CD1c-positive myeloid dendritic cell (primary cell): Measurements from ENCODE around the gene DCAF17.
A peak's percentile ranks its signal among the peaks of the same experiment; 100 is the strongest.
"Not testable (repeated sequence)": the region's sequence is repeated elsewhere in the genome, so short reads cannot be mapped to it uniquely, and the experiment has no call there.

Experiments used
- DNase-seq: peaks from one replicate; pipeline ENCODE4 v3.0.0-alpha.2; 2016; ENCODE audit errors: extremely low spot score

Gene DCAF17

GRCh38 chr2:171410624-171411023 lies 23.4 kb upstream of the DCAF17 start:
- no peak for DNase-seq

- DNase-seq, result no peak
Observed at GRCh38 chr2:171411214-171411613, 22.8 kb upstream of the DCAF17 start.

- DNase-seq, result no peak
Observed at GRCh38 chr2:171411791-171412483, 22.1 kb upstream of the DCAF17 start.

GRCh38 chr2:171412571-171413175 lies 21.4 kb upstream of the DCAF17 start:
- DNase-seq, result no peak

- not testable (repeated sequence) for DNase-seq
Observed at GRCh38 chr2:171414645-171415044, 19.4 kb upstream of the DCAF17 start.

GRCh38 chr2:171416009-171416926 lies 17.8 kb upstream of the DCAF17 start:
- peak; percentile 73 for DNase-seq

- no peak for DNase-seq
Observed at GRCh38 chr2:171419333-171419732, 14.7 kb upstream of the DCAF17 start.

- DNase-seq, result no peak
Observed at GRCh38 chr2:171420728-171421563, 13.1 kb upstream of the DCAF17 start.

GRCh38 chr2:171422710-171423495 lies 11.1 kb upstream of the DCAF17 start:
- DNase-seq, result not testable (repeated sequence)

- DNase-seq, result no peak
Observed at GRCh38 chr2:171430516-171431410, 3.3 kb upstream of the DCAF17 start.

- DNase-seq, result no peak
Observed at GRCh38 chr2:171431677-171432167, 2.3 kb upstream of the DCAF17 start.

- no peak for DNase-seq
Observed at GRCh38 chr2:171432206-171432968, 1.6 kb upstream of the DCAF17 start.

- peak; percentile 12 for DNase-seq
Observed at GRCh38 chr2:171432969-171433762, 860 bp upstream of the DCAF17 start.

- no peak for DNase-seq
Observed at GRCh38 chr2:171433763-171434012, 338 bp upstream of the DCAF17 start, which contains the start of gene METTL8. Gene METTL8, minus strand, starts transcription at chr2:171433990. Its CDS starts 41,805 bp downstream, at chr2:171392185.

GRCh38 chr2:171436307-171436706 lies 2.3 kb downstream of the DCAF17 start:
- DNase-seq, result no peak

- no peak for DNase-seq
Observed at GRCh38 chr2:171441470-171441869, 7.4 kb downstream of the DCAF17 start.

- DNase-seq, result no peak
Observed at GRCh38 chr2:171447675-171448074, 13.6 kb downstream of the DCAF17 start.

GRCh38 chr2:171451074-171451473 lies 17.0 kb downstream of the DCAF17 start:
- no peak for DNase-seq
